HG02884 (cell line): ENCODE measurements around the gene PRPH.
"Not testable (repeated sequence)": the region's sequence is repeated elsewhere in the genome, so short reads cannot be mapped to it uniquely, and the experiment has no call there.

Source experiments
- ATAC-seq: cut with Tn5 transposase; IDR thresholded peaks from one replicate; pipeline ENCODE4 v1.9.1; 2021; ENCODE audit warnings: mild to moderate bottlenecking, moderate library complexity; ENCODE audit not compliant: unreplicated experiment

Gene PRPH

GRCh38 chr12:49332441-49332861, 37.5 kb downstream of the PRPH start:
- ATAC-seq: no peak

- no peak for ATAC-seq
These were observed 38.0 kb downstream of the PRPH start for GRCh38 chr12:49332891-49333371.

GRCh38 chr12:49333778-49334177, 38.8 kb downstream of the PRPH start:
- ATAC-seq: not testable (repeated sequence)

- ATAC-seq: no peak
These were observed 39.3 kb downstream of the PRPH start for GRCh38 chr12:49334226-49334625.

- ATAC-seq: no peak
These were observed 39.7 kb downstream of the PRPH start for GRCh38 chr12:49334681-49335080.

GRCh38 chr12:49335118-49335954, 40.4 kb downstream of the PRPH start:
- no peak for ATAC-seq

DNA sequence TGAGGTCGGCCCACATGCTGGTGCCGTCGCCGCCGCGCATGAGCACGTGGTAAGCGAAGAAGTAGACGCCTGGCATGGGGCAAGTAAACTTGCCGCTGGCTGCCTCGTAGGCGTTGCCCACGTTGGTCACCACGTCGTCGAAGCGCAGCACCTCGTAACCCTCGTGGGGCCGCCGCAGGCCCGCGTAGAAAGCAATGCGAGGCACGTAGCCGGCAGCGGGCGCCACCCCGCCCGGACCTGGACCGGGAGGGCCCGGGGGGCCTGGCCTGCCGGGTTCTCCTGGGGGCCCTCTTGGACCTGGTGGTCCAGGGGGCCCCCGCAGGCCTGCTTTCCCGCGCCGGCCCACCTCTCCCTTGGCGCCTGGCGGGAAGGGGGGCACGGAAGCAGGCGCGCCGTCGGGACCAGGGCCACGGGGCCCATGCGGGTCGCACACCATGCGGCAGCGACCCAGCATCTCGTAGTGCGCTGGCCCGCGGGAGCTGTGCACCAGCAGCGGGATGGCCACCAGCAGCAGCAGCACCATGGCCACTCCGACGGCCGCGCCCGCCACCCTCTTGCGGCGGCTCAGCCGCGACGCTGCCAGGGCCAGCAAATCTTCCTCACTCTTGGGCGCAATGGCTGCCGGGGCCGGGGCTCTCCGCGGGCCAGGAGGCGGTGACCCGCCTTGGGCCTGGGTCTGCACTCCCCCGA, 41.2 kb downstream of the PRPH start:
- no peak for ATAC-seq

DNA sequence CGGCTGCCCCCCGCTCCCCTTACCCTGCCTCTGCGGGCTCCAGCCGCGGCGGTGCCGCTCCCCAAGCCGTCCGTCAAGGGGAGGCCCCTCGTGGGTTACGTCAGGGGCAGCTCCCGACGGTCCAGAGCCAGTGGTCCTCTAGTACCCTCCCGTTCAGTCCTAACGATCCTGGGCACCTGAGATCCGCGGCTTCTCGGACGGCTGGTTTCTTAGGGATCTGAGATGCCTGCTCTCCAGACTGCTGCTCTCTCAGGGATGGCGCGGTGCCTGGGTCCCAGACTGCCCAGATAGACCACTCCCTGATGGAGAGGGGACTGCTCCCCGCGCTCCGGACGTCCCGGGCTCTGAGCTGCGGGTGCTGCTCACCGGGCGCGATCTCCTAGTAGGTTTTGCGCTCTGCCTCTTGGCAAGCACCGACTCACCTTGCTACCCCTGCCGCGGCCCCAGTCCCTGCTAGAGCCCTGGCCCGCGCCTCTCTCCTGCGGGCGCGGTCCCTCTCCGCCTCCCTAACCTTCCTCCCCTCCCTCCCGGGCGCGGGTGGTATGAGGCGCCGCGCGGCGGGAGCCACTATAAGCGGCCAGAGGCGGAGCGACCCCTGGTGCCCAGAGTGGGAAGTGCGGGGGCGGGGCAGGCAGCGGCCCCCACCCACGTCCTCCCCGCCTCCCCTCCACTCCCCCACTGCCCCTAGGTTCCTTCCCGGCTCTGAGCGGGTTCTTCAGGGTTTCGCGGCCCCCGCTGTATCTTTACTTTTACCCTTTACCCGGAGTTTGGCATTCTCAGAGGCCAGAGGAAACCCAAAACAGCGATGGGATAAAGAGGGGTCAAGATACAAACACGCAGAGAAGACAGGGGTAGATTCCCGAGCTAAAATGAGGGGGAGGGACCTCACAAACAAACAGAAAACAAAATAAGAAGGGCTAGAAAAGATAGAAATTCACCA, 42.0 kb downstream of the PRPH start, which contains the start of gene C1QL4:
Gene C1QL4, minus strand, starts transcription at position 544 of the 940 bp plus-strand sequence. CDS start 711 bp downstream, outside the sequence.
- ATAC-seq: no peak

DNA sequence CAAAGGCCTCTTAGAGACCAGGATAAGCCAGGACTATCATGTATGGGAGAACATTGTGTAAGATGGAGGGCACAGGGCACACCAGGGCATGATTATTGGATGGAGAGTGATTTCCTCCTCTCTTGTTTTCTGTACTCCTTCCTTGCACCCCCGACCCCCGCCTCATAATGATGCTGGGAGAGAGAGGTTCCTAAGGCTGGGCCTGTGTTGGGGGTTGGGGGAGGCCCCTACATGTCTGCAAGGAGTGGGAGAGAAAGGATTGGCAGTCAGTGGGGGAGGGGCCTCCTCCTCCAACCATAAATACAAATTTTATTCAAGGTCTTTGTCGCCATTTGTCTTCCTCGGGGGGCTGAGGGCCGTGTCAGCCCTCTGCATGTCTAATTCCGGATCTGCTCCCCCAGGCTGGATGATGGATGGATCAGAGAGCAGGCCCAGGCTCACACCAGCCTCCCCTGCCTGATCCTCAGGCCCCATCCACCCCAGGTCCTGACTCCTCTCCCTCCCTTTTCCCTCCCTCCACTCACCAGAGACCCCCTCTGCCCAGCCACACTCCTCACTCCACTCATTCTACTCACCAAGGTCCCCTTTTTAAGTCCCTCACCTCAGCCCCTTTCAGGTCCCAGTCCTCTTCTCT, 44.0 kb downstream of the PRPH start:
- ATAC-seq: no peak

- no peak for ATAC-seq
These were observed 44.5 kb downstream of the PRPH start for GRCh38 chr12:49339464-49339861.

- no peak for ATAC-seq
These were observed 45.3 kb downstream of the PRPH start for GRCh38 chr12:49340095-49340870.

DNA sequence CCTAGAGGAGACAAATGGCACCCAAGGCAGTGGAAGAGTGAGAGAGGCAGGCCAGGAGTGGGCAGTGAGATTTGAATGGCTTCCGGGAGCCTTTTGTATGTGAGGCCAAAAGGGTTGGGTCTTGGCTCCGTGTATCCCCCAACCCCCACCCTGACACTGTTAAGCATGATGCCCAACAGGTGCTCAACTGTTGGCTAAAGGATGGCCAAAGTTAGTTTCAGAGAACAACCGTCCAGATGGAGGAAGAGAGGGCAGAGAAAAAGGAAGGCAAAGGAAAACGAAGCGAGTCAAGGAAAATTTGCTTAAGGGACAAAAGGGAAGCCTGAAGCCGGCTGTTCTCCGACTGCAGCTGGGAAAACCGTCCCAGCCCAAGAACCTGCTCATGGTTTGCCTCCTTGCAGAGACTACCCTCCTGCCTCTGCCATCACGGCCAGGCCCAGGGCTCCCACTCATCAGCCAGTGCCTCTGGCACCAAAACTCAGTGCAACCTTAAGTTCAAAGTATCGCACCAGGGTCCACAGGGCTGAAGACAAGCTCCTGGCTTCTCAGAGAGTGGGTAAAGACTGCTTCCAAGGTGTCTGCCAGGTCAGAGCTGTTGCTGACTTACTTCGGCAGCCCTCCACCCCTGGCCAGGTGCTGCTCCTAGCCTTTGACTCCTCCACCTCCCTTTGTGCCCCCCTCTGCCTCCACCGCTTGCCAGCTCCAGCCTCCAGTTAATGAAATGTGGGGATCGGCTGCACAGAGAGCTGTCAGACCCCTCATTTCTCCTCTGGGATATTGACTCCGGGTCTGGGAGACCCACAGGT, 46.2 kb downstream of the PRPH start:
- ATAC-seq: no peak

- ATAC-seq: no peak
These were observed 46.8 kb downstream of the PRPH start for GRCh38 chr12:49341777-49342065.

GRCh38 chr12:49342066-49342913, 47.3 kb downstream of the PRPH start:
- ATAC-seq: peak; percentile 54

GRCh38 chr12:49342914-49343731, 48.2 kb downstream of the PRPH start:
- no peak for ATAC-seq

- ATAC-seq: no peak
These were observed 49.6 kb downstream of the PRPH start for GRCh38 chr12:49344486-49345050.
